Upper lobe of left lung (tissue), 6 donors: ENCODE data around the gene PRKCH. TPM values are rescaled to one million over a fixed set of nuclear protein-coding genes. Genes with fewer than 3 reads are reported as not detected.
A peak's percentile ranks its signal among the peaks of the same experiment; 100 is the strongest.

Experiments
- ATAC-seq, 2 donors: fragments of 200-7000 bp; cut with Tn5 transposase; one replicate each; pipeline ENCODE4 v1.9.1; 2022; ENCODE audit warnings: mild to moderate bottlenecking in 2 of 2, moderate library complexity in 2 of 2; ENCODE audit not compliant: low FRiP score in 2 of 2
- DNase-seq, 2 donors: peaks; one replicate each; pipeline ENCODE4 v3.0.0-alpha.2; 2019 to 2020
- H3K27ac ChIP-seq, 4 donors: fragments of 200-600 bp; sonication (generic); one replicate each; pipeline ENCODE4 v1.5.1; 2016 to 2019
- H3K27me3 ChIP-seq, 4 donors: fragments of 200-600 bp; sonication (generic); one replicate each; pipeline ENCODE4 v1.5.1; 2017 to 2019
- H3K36me3 ChIP-seq, 4 donors: fragments of 200-600 bp; sonication (generic); one replicate each; pipeline ENCODE4 v1.5.1; 2016 to 2019
- H3K4me1 ChIP-seq, 4 donors: fragments of 200-600 bp; sonication (generic); one replicate each; pipeline ENCODE4 v1.5.1; 2018 to 2019
- H3K4me3 ChIP-seq, 4 donors: fragments of 200-600 bp; sonication (generic); one replicate each; pipeline ENCODE4 v1.5.1; 2017 to 2019; ENCODE audit warnings: mild to moderate bottlenecking in 2 of 4, moderate library complexity in 1 of 4
- H3K9me3 ChIP-seq, 4 donors: fragments of 200-600 bp; sonication (generic); one replicate each; pipeline ENCODE4 v1.5.1; 2018 to 2019
- EP300 ChIP-seq, 4 donors: sonication (generic); formaldehyde crosslinking; IDR thresholded peaks; one replicate each; pipeline ENCODE4 v1.5.1; 2017; ENCODE audit warnings: antibody characterized with exemption in 4 of 4, control low read depth in 2 of 4
- POLR2A ChIP-seq, 4 donors: fragments of 450-650 bp; IDR thresholded peaks; one replicate each; pipeline ENCODE4 v1.5.1; 2016 to 2017; ENCODE audit warnings: antibody characterized with exemption in 4 of 4, mild to moderate bottlenecking in 2 of 4
- POLR2AphosphoS5 ChIP-seq, 2 donors: sonication (generic); formaldehyde crosslinking; IDR thresholded peaks; one replicate each; pipeline ENCODE4 v1.5.1; 2017; ENCODE audit warnings: antibody characterized with exemption in 2 of 2
- WGBS, 2 donors: methylation state at CpG; one replicate each; pipeline ENCODE4 v1.1.5; 2017 to 2018; 5-methylcytosine and 5-hydroxymethylcytosine counted together
- total RNA-seq, 6 donors: library from RNA; depleted of rRNA in 4 of 6; stranded (reverse); fragments of >200 nt in 4 of 6; gene quantifications; one replicate each; pipeline versions ENCODE4 v1.1.0 to v1.2.1, GENCODE V29; 2016 to 2021
- TF ChIP-seq, protein P1 (sequence below), 6 experiments: fragments of 450-650 bp in 4 of 6; fragments of 200-600 bp in 2 of 6; sonication (generic) in 2 of 6; IDR thresholded peaks; one replicate each; pipeline ENCODE4 v1.5.1; 2016 to 2019; ENCODE audit warnings: antibody characterized with exemption in 6 of 6
- donor health status: DM: no; HTN: no; CAD: no; lungs with moderate emphysema.
- donor health status: DM: no; HTN: yes; CAD: no; lungs with severe emphysema.

The PRKCH gene
- total RNA-seq, 6 donors from 2014 or later = 54.0 to 102 (median 76.6) TPM

GRCh38 chr14:61588419-61588901, 267.1 kb downstream of the PRKCH start:
- DNase-seq (no peak), ATAC-seq (no peak)
- H3K27ac ChIP-seq = no peak overlapping the region
- H3K27me3 ChIP-seq = no peaks in the 10 kb centered on the region
- TF ChIP-seq, protein P1, sequence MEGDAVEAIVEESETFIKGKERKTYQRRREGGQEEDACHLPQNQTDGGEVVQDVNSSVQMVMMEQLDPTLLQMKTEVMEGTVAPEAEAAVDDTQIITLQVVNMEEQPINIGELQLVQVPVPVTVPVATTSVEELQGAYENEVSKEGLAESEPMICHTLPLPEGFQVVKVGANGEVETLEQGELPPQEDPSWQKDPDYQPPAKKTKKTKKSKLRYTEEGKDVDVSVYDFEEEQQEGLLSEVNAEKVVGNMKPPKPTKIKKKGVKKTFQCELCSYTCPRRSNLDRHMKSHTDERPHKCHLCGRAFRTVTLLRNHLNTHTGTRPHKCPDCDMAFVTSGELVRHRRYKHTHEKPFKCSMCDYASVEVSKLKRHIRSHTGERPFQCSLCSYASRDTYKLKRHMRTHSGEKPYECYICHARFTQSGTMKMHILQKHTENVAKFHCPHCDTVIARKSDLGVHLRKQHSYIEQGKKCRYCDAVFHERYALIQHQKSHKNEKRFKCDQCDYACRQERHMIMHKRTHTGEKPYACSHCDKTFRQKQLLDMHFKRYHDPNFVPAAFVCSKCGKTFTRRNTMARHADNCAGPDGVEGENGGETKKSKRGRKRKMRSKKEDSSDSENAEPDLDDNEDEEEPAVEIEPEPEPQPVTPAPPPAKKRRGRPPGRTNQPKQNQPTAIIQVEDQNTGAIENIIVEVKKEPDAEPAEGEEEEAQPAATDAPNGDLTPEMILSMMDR (IDR thresholded peaks at IDR 0.05) = no peak
- no peak for TF ChIP-seq POLR2AphosphoS5 (IDR thresholded peaks at IDR 0.05)
- TF ChIP-seq EP300 (IDR thresholded peaks at IDR 0.05) = no peak
- no peak for TF ChIP-seq POLR2A (IDR thresholded peaks at IDR 0.05)
- H3K4me3 ChIP-seq = no peak overlapping the region
- no peaks in the 10 kb centered on the region for H3K9me3 ChIP-seq
- no peaks in the 10 kb centered on the region for H3K36me3 ChIP-seq
- peaks cover 13 to 16% (median 15%) of the 10 kb centered on the region in 4 donors for H3K4me1 ChIP-seq
- 75 to 88% methylated on average over 6 of the region's 6 CpGs for WGBS, 2 donors

DNA sequence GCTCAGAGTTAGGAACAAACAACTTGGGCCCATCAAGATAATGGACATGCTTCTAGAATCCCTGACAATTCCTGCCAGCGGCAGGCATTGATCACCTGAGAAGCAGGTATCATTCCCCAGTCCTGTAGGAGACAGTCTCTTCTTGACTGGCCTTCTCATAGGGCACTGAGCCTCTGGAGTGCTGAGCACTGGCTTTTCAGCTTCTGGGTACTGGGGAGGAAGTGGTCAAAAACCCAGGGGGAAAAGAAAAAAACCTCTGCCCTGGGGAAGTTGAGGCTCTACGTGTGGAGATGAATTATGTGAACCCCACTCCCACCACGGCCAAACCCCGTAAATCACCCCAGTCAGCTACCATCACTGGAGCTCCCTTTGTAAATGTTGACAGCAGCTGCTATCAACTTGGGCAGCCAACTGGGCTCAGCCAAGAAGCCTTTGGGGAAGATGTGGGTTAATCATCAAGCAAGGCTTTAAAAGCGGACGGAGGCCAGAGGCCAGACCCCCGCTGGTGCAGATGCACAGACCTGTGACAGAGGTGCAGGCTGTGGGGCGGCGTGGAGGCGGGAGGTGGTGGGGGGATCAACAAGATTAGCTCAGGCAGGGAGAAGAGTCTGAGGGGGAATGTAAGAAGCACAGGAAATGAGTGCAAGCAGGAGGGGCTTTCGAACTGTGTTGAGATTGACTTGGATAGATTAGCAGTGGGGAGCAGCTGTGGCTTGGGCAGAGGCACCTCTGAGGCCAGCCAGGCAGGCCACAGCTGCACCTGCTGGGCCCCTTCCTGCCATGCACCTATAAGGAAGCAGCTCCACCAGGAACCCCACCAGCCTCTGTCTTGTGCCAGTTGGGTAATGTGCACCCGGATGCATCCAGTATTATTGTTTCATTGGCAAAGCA, 268.6 kb downstream of the PRKCH start:
- WGBS, 2 donors = 81 to 82% methylated on average over 12 of the region's 12 CpGs
- DNase-seq (peak in 1 of 2 donors; percentile 45), ATAC-seq (no peak)
- H3K9me3 ChIP-seq = no peaks in the 10 kb centered on the region
- H3K4me3 ChIP-seq = no peak overlapping the region
- H3K27me3 ChIP-seq = no peaks in the 10 kb centered on the region
- H3K36me3 ChIP-seq = no peaks in the 10 kb centered on the region
- H3K27ac ChIP-seq = no peak overlapping the region
- no peak for TF ChIP-seq POLR2A (IDR thresholded peaks at IDR 0.05)
- no peak for TF ChIP-seq EP300 (IDR thresholded peaks at IDR 0.05)
- no peak for TF ChIP-seq POLR2AphosphoS5 (IDR thresholded peaks at IDR 0.05)
- TF ChIP-seq, protein P1 (IDR thresholded peaks at IDR 0.05) = no peak
- H3K4me1 ChIP-seq = peaks cover 10 to 17% (median 13%) of the 10 kb centered on the region in 4 donors

DNA sequence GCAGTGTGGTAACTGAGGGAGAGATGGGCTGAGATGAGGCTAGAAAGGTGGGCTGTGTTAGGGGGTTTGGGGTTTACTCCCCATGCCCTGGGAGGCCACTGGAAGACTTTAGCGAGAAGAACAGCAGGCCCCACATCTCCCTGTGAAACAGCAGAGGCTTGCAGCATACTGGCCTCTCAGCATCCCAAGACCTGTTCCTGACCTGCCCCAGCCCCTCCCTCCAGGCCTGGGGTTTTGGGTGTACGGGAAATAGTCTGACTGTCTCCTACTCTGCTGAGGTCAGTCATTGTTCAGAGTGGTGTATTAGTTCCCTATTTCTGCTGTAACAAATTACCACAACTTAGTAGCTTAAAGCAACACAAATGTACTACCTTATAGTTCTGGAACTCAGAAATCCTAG, 270.5 kb downstream of the PRKCH start:
- peaks cover 0 to 4% (median 0%) of the 10 kb centered on the region in 4 donors for H3K4me1 ChIP-seq
- no peaks in the 10 kb centered on the region for H3K9me3 ChIP-seq
- H3K36me3 ChIP-seq = no peaks in the 10 kb centered on the region
- TF ChIP-seq POLR2AphosphoS5 (IDR thresholded peaks at IDR 0.05) = peak in 1 of 2 donors; percentile 56
- no peak for TF ChIP-seq POLR2A (IDR thresholded peaks at IDR 0.05)
- TF ChIP-seq, protein P1 (IDR thresholded peaks at IDR 0.05) = no peak
- ATAC-seq (peak; percentile 62 to 70), DNase-seq (no peak)
- H3K4me3 ChIP-seq = no peak overlapping the region
- 70 to 100% methylated on average over 1 to 2 of the region's 2 CpGs for WGBS, 2 donors
- no peaks in the 10 kb centered on the region for H3K27me3 ChIP-seq
- no peak overlapping the region for H3K27ac ChIP-seq

DNA sequence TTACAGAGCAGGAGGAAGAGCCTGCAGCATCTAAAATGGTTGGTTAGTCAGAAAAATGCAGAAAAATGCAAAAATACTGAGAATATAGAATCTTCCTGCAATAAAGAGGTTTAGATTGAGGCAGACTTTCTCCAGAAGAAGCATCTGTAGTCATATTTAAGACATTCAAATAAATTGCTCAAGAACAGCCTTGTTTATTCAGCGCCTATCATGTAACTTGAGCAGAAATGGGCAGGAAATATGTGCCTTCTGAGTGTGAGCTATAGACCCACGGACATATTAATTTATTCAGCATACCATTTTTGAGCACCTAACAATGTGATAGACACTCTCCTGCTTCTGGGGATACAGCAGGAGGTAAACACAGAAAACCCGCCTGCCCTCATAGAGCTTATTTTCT, 272.0 kb downstream of the PRKCH start:
- H3K4me1 ChIP-seq = peaks cover 0 to 4% (median 0%) of the 10 kb centered on the region in 4 donors
- ATAC-seq = no peak
- WGBS, 2 donors = 81 to 84% methylated on average over 3 of the region's 3 CpGs

More for the DNA sequence above, 272.0 kb downstream of the PRKCH start:
- TF ChIP-seq, protein P1 (IDR thresholded peaks at IDR 0.05) = no peak
- TF ChIP-seq EP300 (IDR thresholded peaks at IDR 0.05) = no peak
- no peak for TF ChIP-seq POLR2AphosphoS5 (IDR thresholded peaks at IDR 0.05)
- Histone ChIP-seq H3K27ac (no peak overlapping the region), H3K36me3 (no peaks in the 10 kb centered on the region), H3K27me3 (no peaks in the 10 kb centered on the region), H3K9me3 (no peaks in the 10 kb centered on the region), H3K4me3 (no peak overlapping the region)
- DNase-seq = no peak
